Neural crest cell (in vitro differentiated cells): ENCODE results near the gene PLXNA2. TPM values are rescaled to one million over a fixed set of nuclear protein-coding genes. Genes with fewer than 3 reads are reported as not detected.
A peak's percentile ranks its signal among the peaks of the same experiment; 100 is the strongest.

Source experiments
- DNase-seq: peaks from one replicate; pipeline ENCODE4 v3.0.0; 2021; ENCODE audit warnings: low read depth, mixed read lengths, low spot score
- H3K27ac Mint-ChIP-seq: one replicate; pipeline ENCODE4 v1.8.0; 2021; ENCODE audit warnings: mild to moderate bottlenecking, mixed read lengths; ENCODE audit not compliant: unreplicated experiment
- H3K27me3 Mint-ChIP-seq: 2 replicates; pipeline ENCODE4 v1.8.0; 2021; ENCODE audit warnings: low read depth, mild to moderate bottlenecking, mixed read lengths
- H3K36me3 Mint-ChIP-seq: 2 replicates; pipeline ENCODE4 v1.8.0; 2021; ENCODE audit warnings: low read depth, mild to moderate bottlenecking, mixed read lengths
- H3K4me1 Mint-ChIP-seq: 2 replicates; pipeline ENCODE4 v1.8.0; 2021; ENCODE audit warnings: mixed read lengths
- H3K4me3 Mint-ChIP-seq: one replicate; pipeline ENCODE4 v1.8.0; 2021; ENCODE audit warnings: mild to moderate bottlenecking, mixed read lengths
- H3K9me3 Mint-ChIP-seq: 2 replicates; pipeline ENCODE4 v1.8.0; 2021; ENCODE audit warnings: mixed read lengths
- CTCF ChIP-seq: fragments of 200-600 bp; sonication (generic); conservative IDR thresholded peaks from 2 replicates; pipeline ENCODE4 v1.5.0; 2021; ENCODE audit warnings: antibody characterized with exemption, mild to moderate bottlenecking
- total RNA-seq: library from RNA; stranded (reverse); gene quantifications from 2 replicates; pipeline ENCODE4 v1.2.1, GENCODE V29; 2021

PLXNA2 gene
- total RNA-seq, 1 donor from 2014 or later = 37.7 TPM

GRCh38 chr1:207981976-207982375, 262.2 kb downstream of the PLXNA2 start:
- TF ChIP-seq CTCF = peak; percentile 54
- Mint-ChIP-seq H3K27me3 (peaks cover 16% of the 10 kb centered on the region), H3K27ac (no peak overlapping the region), H3K9me3 (no peaks in the 10 kb centered on the region), H3K4me3 (no peak overlapping the region), H3K4me1 (no peaks in the 10 kb centered on the region), H3K36me3 (no peaks in the 10 kb centered on the region)
- no peak for DNase-seq

- Mint-ChIP-seq H3K27me3 (peaks cover 22% of the 10 kb centered on the region), H3K36me3 (no peaks in the 10 kb centered on the region), H3K9me3 (no peaks in the 10 kb centered on the region), H3K4me3 (no peak overlapping the region), H3K27ac (no peak overlapping the region), H3K4me1 (no peaks in the 10 kb centered on the region)
- TF ChIP-seq CTCF = no peak
- DNase-seq = no peak
These were observed 265.7 kb downstream of the PLXNA2 start for GRCh38 chr1:207978441-207978840.

- H3K36me3 Mint-ChIP-seq = no peaks in the 10 kb centered on the region
These were observed 266.3 kb downstream of the PLXNA2 start for GRCh38 chr1:207977876-207978275.

GRCh38 chr1:207973898-207974568, 270.2 kb downstream of the PLXNA2 start:
- H3K27ac Mint-ChIP-seq = no peak overlapping the region
- no peaks in the 10 kb centered on the region for H3K9me3 Mint-ChIP-seq
- no peak for TF ChIP-seq CTCF
- DNase-seq = no peak
- H3K4me3 Mint-ChIP-seq = no peak overlapping the region
- H3K27me3 Mint-ChIP-seq = peaks cover 6% of the 10 kb centered on the region
- no peaks in the 10 kb centered on the region for H3K4me1 Mint-ChIP-seq
- H3K36me3 Mint-ChIP-seq = no peaks in the 10 kb centered on the region

More at GRCh38 chr1:207977876-207978275, 266.3 kb downstream of the PLXNA2 start:
- DNase-seq = no peak
- no peaks in the 10 kb centered on the region for H3K4me1 Mint-ChIP-seq
- no peak overlapping the region for H3K4me3 Mint-ChIP-seq
- H3K9me3 Mint-ChIP-seq = no peaks in the 10 kb centered on the region
- peaks cover 22% of the 10 kb centered on the region for H3K27me3 Mint-ChIP-seq
- H3K27ac Mint-ChIP-seq = no peak overlapping the region
- TF ChIP-seq CTCF = no peak

- Mint-ChIP-seq H3K36me3 (no peaks in the 10 kb centered on the region), H3K27ac (no peak overlapping the region), H3K9me3 (no peaks in the 10 kb centered on the region), H3K4me3 (no peak overlapping the region), H3K4me1 (no peaks in the 10 kb centered on the region), H3K27me3 (peaks cover 6% of the 10 kb centered on the region)
- DNase-seq = no peak
- no peak for TF ChIP-seq CTCF
These were observed 271.8 kb downstream of the PLXNA2 start for GRCh38 chr1:207972337-207972736.
